ENCODE data around the gene LILRA1.
"Not testable (repeated sequence)": the region's sequence is repeated elsewhere in the genome, so short reads cannot be mapped to it uniquely, and the experiment has no call there.

Gene LILRA1

GRCh38 chr19:54624934-54625730, 31.7 kb downstream of the LILRA1 start:
- DNase-seq (ENCODE audit: low read depth), result not testable (repeated sequence)

GRCh38 chr19:54626757-54627156, 33.3 kb downstream of the LILRA1 start:
- DNase-seq (ENCODE audit: low read depth), result no peak

- DNase-seq (ENCODE audit: low read depth), result not testable (repeated sequence)
Observed at GRCh38 chr19:54627912-54628311, 34.5 kb downstream of the LILRA1 start.

- not testable (repeated sequence) for DNase-seq (ENCODE audit: low read depth)
Observed at GRCh38 chr19:54630262-54630661, 36.8 kb downstream of the LILRA1 start, which contains the start of gene LILRB1. LILRB1 (plus strand) TSS chr19:54630484; CDS start chr19:54631074, 590 bp downstream.

GRCh38 chr19:54630782-54631181, 37.4 kb downstream of the LILRA1 start:
- no peak for DNase-seq (ENCODE audit: low read depth)

GRCh38 chr19:54631489-54632337, 38.3 kb downstream of the LILRA1 start:
- DNase-seq (ENCODE audit: low read depth), result not testable (repeated sequence)

- not testable (repeated sequence) for DNase-seq (ENCODE audit: low read depth)
Observed at GRCh38 chr19:54632517-54632916, 39.1 kb downstream of the LILRA1 start.

- no peak for DNase-seq (ENCODE audit: low read depth)
Observed at GRCh38 chr19:54633401-54633800, 40.0 kb downstream of the LILRA1 start.

GRCh38 chr19:54636081-54636480, 42.6 kb downstream of the LILRA1 start:
- DNase-seq (ENCODE audit: low read depth), result not testable (repeated sequence)

- no peak for DNase-seq (ENCODE audit: low read depth)
Observed at GRCh38 chr19:54638683-54639082, 45.3 kb downstream of the LILRA1 start.

GRCh38 chr19:54642953-54643352, 49.5 kb downstream of the LILRA1 start:
- not testable (repeated sequence) for DNase-seq (ENCODE audit: low read depth)

- DNase-seq (ENCODE audit: low read depth), result not testable (repeated sequence)
Observed at GRCh38 chr19:54643583-54643982, 50.2 kb downstream of the LILRA1 start.

GRCh38 chr19:54644056-54644455, 50.6 kb downstream of the LILRA1 start:
- DNase-seq (ENCODE audit: low read depth), result no peak

- no peak for DNase-seq (ENCODE audit: low read depth)
Observed at GRCh38 chr19:54646331-54646841, 53.0 kb downstream of the LILRA1 start.

GRCh38 chr19:54648129-54648528, 54.7 kb downstream of the LILRA1 start:
- DNase-seq (ENCODE audit: low read depth), result no peak

GRCh38 chr19:54650108-54650655, 56.8 kb downstream of the LILRA1 start:
- DNase-seq (ENCODE audit: low read depth), result no peak
